Endothelial cell (in vitro differentiated cells): Measurements from ENCODE around the gene RAD1. TPM values are rescaled to one million over a fixed set of nuclear protein-coding genes. Genes with fewer than 3 reads are reported as not detected.

Source experiments
- DNase-seq: peaks from one replicate; pipeline ENCODE4 v3.0.0; 2021; ENCODE audit warnings: low spot score
- H3K27ac Mint-ChIP-seq: one replicate; pipeline ENCODE4 v1.8.0; 2021; ENCODE audit warnings: mixed read lengths, inconsistent platforms; ENCODE audit not compliant: unreplicated experiment
- H3K27me3 Mint-ChIP-seq: one replicate; pipeline ENCODE4 v1.8.0; 2021; ENCODE audit warnings: mild to moderate bottlenecking, moderate library complexity, mixed read lengths, inconsistent platforms; ENCODE audit not compliant: unreplicated experiment
- H3K36me3 Mint-ChIP-seq: one replicate; pipeline ENCODE4 v1.8.0; 2021; ENCODE audit warnings: mild to moderate bottlenecking, low read depth, mixed read lengths, inconsistent platforms; ENCODE audit not compliant: unreplicated experiment
- H3K4me1 Mint-ChIP-seq: one replicate; pipeline ENCODE4 v1.8.0; 2021; ENCODE audit warnings: mild to moderate bottlenecking, mixed read lengths, inconsistent platforms; ENCODE audit not compliant: unreplicated experiment
- H3K4me3 Mint-ChIP-seq: one replicate; pipeline ENCODE4 v1.8.0; 2021; ENCODE audit warnings: mild to moderate bottlenecking, mixed read lengths, inconsistent platforms; ENCODE audit not compliant: unreplicated experiment
- H3K9me3 Mint-ChIP-seq: one replicate; pipeline ENCODE4 v1.8.0; 2021; ENCODE audit warnings: mixed read lengths, inconsistent platforms; ENCODE audit not compliant: unreplicated experiment
- CTCF ChIP-seq: fragments of 200-600 bp; sonication (generic); IDR thresholded peaks from one replicate; pipeline ENCODE4 v1.5.0; 2021; ENCODE audit warnings: antibody characterized with exemption; ENCODE audit not compliant: unreplicated experiment
- total RNA-seq: library from RNA; stranded (reverse); fragmentation: NEBNext Ultra II Directional; extraction: Animal tissue kit (Norgen Biotek cat#: 25700); gene quantifications from one replicate; pipeline ENCODE4 v1.2.1, GENCODE V29; 2021; ENCODE audit not compliant: unreplicated experiment

Gene RAD1
- total RNA-seq, 1 donor from 2014 or later: 15.2 TPM

GRCh38 chr5:34863946-34864345, 51.4 kb downstream of the RAD1 start:
- peaks cover 32% of the 10 kb centered on the region for H3K4me1 Mint-ChIP-seq
- H3K27me3 Mint-ChIP-seq: peaks cover 10% of the 10 kb centered on the region
- no peak for DNase-seq
- no peak for TF ChIP-seq CTCF
- peak overlapping the region; percentile 32 for H3K27ac Mint-ChIP-seq
- H3K36me3 Mint-ChIP-seq: no peaks in the 10 kb centered on the region
- H3K9me3 Mint-ChIP-seq: no peaks in the 10 kb centered on the region
- no peak overlapping the region for H3K4me3 Mint-ChIP-seq

- H3K27me3 Mint-ChIP-seq: peaks cover 13% of the 10 kb centered on the region
- TF ChIP-seq CTCF: no peak
These were observed 56.1 kb downstream of the RAD1 start for GRCh38 chr5:34859253-34859652.

GRCh38 chr5:34858790-34859189, 56.5 kb downstream of the RAD1 start:
- peaks cover 13% of the 10 kb centered on the region for H3K27me3 Mint-ChIP-seq
- no peaks in the 10 kb centered on the region for H3K9me3 Mint-ChIP-seq
- H3K27ac Mint-ChIP-seq: no peak overlapping the region
- no peak for TF ChIP-seq CTCF
- no peak for DNase-seq
- H3K4me3 Mint-ChIP-seq: no peak overlapping the region
- H3K4me1 Mint-ChIP-seq: peaks cover 16% of the 10 kb centered on the region
- no peaks in the 10 kb centered on the region for H3K36me3 Mint-ChIP-seq

More at GRCh38 chr5:34859253-34859652, 56.1 kb downstream of the RAD1 start:
- peaks cover 20% of the 10 kb centered on the region for H3K4me1 Mint-ChIP-seq
- H3K36me3 Mint-ChIP-seq: no peaks in the 10 kb centered on the region
- H3K27ac Mint-ChIP-seq: no peak overlapping the region
- no peaks in the 10 kb centered on the region for H3K9me3 Mint-ChIP-seq
- no peak overlapping the region for H3K4me3 Mint-ChIP-seq
- no peak for DNase-seq

GRCh38 chr5:34857894-34858293, 57.4 kb downstream of the RAD1 start:
- Mint-ChIP-seq H3K36me3 (peaks cover 1% of the 10 kb centered on the region), H3K4me1 (peaks cover 7% of the 10 kb centered on the region), H3K27me3 (peaks cover 14% of the 10 kb centered on the region), H3K27ac (no peak overlapping the region), H3K9me3 (no peaks in the 10 kb centered on the region), H3K4me3 (no peak overlapping the region)
- no peak for TF ChIP-seq CTCF
- no peak for DNase-seq

GRCh38 chr5:34857161-34857560, 58.1 kb downstream of the RAD1 start:
- H3K27ac Mint-ChIP-seq: no peak overlapping the region
- H3K4me1 Mint-ChIP-seq: peaks cover under 1% of the 10 kb centered on the region
- no peaks in the 10 kb centered on the region for H3K9me3 Mint-ChIP-seq
- H3K4me3 Mint-ChIP-seq: no peak overlapping the region
- peaks cover 14% of the 10 kb centered on the region for H3K27me3 Mint-ChIP-seq
- DNase-seq: no peak
- peaks cover 9% of the 10 kb centered on the region for H3K36me3 Mint-ChIP-seq
- TF ChIP-seq CTCF: no peak

Other genes with a start within 250 kb of the RAD1 start
- 0.26 TPM for gene TTC23L, start 76.3 kb downstream of the RAD1 start, total RNA-seq
- 21.2 TPM for gene BRIX1, start 207 bp upstream of the RAD1 start, total RNA-seq
- 36.8 TPM for gene DNAJC21, start 14.1 kb upstream of the RAD1 start, total RNA-seq
- not detected for gene AGXT2, start 132.4 kb upstream of the RAD1 start, total RNA-seq